Naive thymus-derived CD4-positive, alpha-beta T cell (primary cell): ENCODE measurements around the gene SFI1. TPM values are rescaled to one million over a fixed set of nuclear protein-coding genes. Genes with fewer than 3 reads are reported as not detected.
"Not testable (repeated sequence)": the region's sequence is repeated elsewhere in the genome, so short reads cannot be mapped to it uniquely, and the experiment has no call there.

ENCODE experiments used
- ATAC-seq: fragments of 150-1000 bp; cut with Tn5 transposase; 2 replicates; pipeline ENCODE4 v1.10.0; 2021; ENCODE audit warnings: mild to moderate bottlenecking, moderate library complexity
- CTCF ChIA-PET: fragments of 350-600 bp; sonication (Branson Sonifier 250); formaldehyde crosslinking; loops from one replicate; lab custom pipeline; 2021; ENCODE audit warnings: antibody characterized with exemption; lab: Charles Lee
- POLR2A ChIA-PET: fragments of 350-600 bp; sonication (Branson Sonifier 250); formaldehyde crosslinking; loops from one replicate; lab custom pipeline; 2021; ENCODE audit warnings: antibody characterized with exemption, inconsistent platforms; lab: Charles Lee
- DNase-seq, 9 donors: peaks; one replicate each; pipeline versions ENCODE4 v3.0.0 to v3.0.0-alpha.2; 2020 to 2022; ENCODE audit warnings: mixed read lengths in 1 of 9
- H3K27ac ChIP-seq: one replicate; pipeline ENCODE4 v1.7.0; 2013; ENCODE audit warnings: mild to moderate bottlenecking, low read depth, low read length, moderate library complexity
- H3K27me3 ChIP-seq, 2 donors: one replicate each; pipeline ENCODE4 v1.7.0; 2013; ENCODE audit warnings: low read length in 2 of 2, mild to moderate bottlenecking in 2 of 2, moderate library complexity in 2 of 2; ENCODE audit not compliant: control insufficient read depth in 2 of 2, insufficient read depth in 2 of 2
- H3K36me3 ChIP-seq, 3 experiments: 1 replicate in 2 of 3; 2 replicates in 1 of 3; pipeline ENCODE4 v1.7.0; 2013; ENCODE audit warnings: low read length in 3 of 3, mild to moderate bottlenecking in 3 of 3, moderate library complexity in 1 of 3; ENCODE audit not compliant: insufficient read depth in 3 of 3, control insufficient read depth in 2 of 3
- H3K4me1 ChIP-seq, 2 donors: one replicate each; pipeline ENCODE4 v1.7.0; 2013; ENCODE audit warnings: low read length in 2 of 2, mild to moderate bottlenecking in 2 of 2, moderate library complexity in 1 of 2; ENCODE audit not compliant: control insufficient read depth in 2 of 2, insufficient read depth in 2 of 2
- H3K4me3 ChIP-seq: 2 replicates; pipeline ENCODE4 v1.7.0; 2013; ENCODE audit warnings: mild to moderate bottlenecking, low read length
- H3K9me3 ChIP-seq, 3 experiments: 1 replicate in 2 of 3; 2 replicates in 1 of 3; pipeline ENCODE4 v1.7.0; 2013; ENCODE audit warnings: low read length in 3 of 3; ENCODE audit not compliant: control insufficient read depth in 2 of 3
- H3K27ac Mint-ChIP-seq, 9 donors: one replicate each; pipeline ENCODE4 v1.8.0; 2020 to 2022; ENCODE audit warnings: mixed read lengths in 9 of 9, mild to moderate bottlenecking in 8 of 9, moderate library complexity in 5 of 9, inconsistent platforms in 2 of 9
- H3K27me3 Mint-ChIP-seq, 5 donors: one replicate each; pipeline ENCODE4 v1.8.0; 2021 to 2022; ENCODE audit warnings: mixed read lengths in 5 of 5, mild to moderate bottlenecking in 1 of 5
- H3K36me3 Mint-ChIP-seq, 5 donors: one replicate each; pipeline ENCODE4 v1.8.0; 2020 to 2022; ENCODE audit warnings: mixed read lengths in 5 of 5, mild to moderate bottlenecking in 3 of 5, inconsistent platforms in 1 of 5
- H3K4me1 Mint-ChIP-seq, 7 donors: one replicate each; pipeline ENCODE4 v1.8.0; 2020 to 2022; ENCODE audit warnings: mixed read lengths in 7 of 7, mild to moderate bottlenecking in 3 of 7, inconsistent platforms in 1 of 7
- H3K4me3 Mint-ChIP-seq, 10 donors: one replicate each; pipeline ENCODE4 v1.8.0; 2020 to 2022; ENCODE audit warnings: mild to moderate bottlenecking in 10 of 10, mixed read lengths in 10 of 10, moderate library complexity in 6 of 10, inconsistent platforms in 2 of 10
- H3K9me3 Mint-ChIP-seq, 11 donors: one replicate each; pipeline ENCODE4 v1.8.0; 2020 to 2022; ENCODE audit warnings: mixed read lengths in 11 of 11, mild to moderate bottlenecking in 4 of 11, inconsistent platforms in 1 of 11, moderate library complexity in 1 of 11
- intact Hi-C, 2 donors: fragments of 100-400 bp; cut with micrococcal nuclease; formaldehyde crosslinking; loops; one replicate each; pipeline ENCODE4 v1.15.1; 2023
- polyA plus RNA-seq, 2 donors: library from polyadenylated mRNA; unstranded; fragments of 300-500 nt; fragmentation: Illumina TruSeq; gene quantifications; one replicate each; pipeline ENCODE4 v1.2.3, GENCODE V29; 2021
- total RNA-seq, 6 experiments: library from RNA in 5 of 6; stranded (reverse) in 5 of 6; gene quantifications; 1 replicate in 5 of 6; 2 replicates in 1 of 6; pipeline ENCODE4 v1.2.3 and lab custom pipeline; 2021 to 2026

Gene SFI1
- total and polyA plus RNA-seq, 7 experiments from 2014 or later, result 25.9 to 359 (median 253) TPM

DNA sequence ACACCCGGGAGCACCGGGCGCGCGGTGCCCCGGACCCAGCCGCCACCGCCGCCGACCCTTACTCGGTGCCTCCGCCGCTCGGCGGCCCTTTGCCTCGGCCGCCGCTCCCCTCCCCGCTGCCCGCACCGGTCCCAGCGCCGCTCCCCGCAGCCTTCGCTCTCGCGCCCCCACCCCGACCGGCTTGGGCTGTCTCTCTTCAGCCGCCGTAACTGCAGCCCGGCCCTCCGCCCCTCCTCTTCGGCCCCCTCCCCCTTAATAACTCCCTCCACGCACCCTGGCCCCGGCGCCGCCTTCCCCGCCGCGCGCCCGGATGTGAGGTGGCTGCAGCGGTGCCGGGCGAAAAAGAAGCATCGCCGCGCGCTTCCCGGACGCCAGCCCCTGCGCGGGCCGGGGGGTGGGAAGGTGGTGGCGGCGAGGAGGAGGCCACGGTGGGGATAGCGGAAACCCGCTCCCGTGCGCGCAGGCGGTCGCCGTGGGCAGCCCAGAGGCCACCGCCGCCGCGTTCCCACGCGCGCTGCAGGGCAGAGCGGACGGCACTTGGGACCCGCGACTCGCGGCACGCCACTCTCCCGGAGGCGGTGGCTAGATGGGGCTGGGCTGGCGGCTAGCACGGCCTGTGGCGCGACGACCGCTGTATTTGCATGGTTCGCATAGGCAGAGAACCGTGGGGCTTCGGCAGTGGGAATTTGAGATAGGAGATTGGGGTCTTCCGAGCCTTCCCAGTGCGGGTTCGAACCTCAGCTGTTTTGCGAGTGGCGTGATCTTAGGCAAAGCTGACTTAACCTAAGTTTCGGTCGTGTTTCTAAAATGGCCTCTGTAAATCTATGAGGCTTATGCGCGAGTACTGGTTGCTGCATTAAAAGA is 6.5 kb upstream of the SFI1 start, which contains the start of gene EIF4ENIF1:
Gene EIF4ENIF1, minus strand, starts transcription at position 211 of the 864 bp plus-strand sequence. CDS start 1,124 bp downstream, outside the sequence.
- peak within 1 kb of the TSS; percentile 87 to 98 (median 94) for H3K4me3 Mint-ChIP-seq
- POLR2A ChIA-PET, result interaction anchor here (0.6 to 1.6 kb wide), 9 partner anchors 8 to 143 kb away, joined by 3 to 8 read pairs (median 4); partner anchors contain the start of gene DRG1

GRCh38 chr22:31490496-31490925 is 5.8 kb upstream of the SFI1 start:
- peaks cover under 1 to 47% (median 40%) of the 10 kb centered on the region in 7 donors for H3K4me1 Mint-ChIP-seq
- no peaks in the 10 kb centered on the region for H3K27me3 Mint-ChIP-seq
- peaks cover 0 to 3% (median 0%) of the 10 kb centered on the region in 3 experiments for H3K36me3 ChIP-seq
- ChIA-PET POLR2A (interaction anchor here (0.6 to 1.5 kb wide), 6 partner anchors 36 to 856 kb away, joined by 3 to 6 read pairs (median 4); partner anchors contain the start of gene DRG1), CTCF (interaction anchor here (0.8 kb wide), 1 partner anchor 317 kb away, joined by 3 read pairs; no protein-coding TSS in a partner anchor)
- peak overlapping the region; percentile 93 to 99 (median 96) for H3K27ac Mint-ChIP-seq
- H3K4me3 ChIP-seq, result peak overlapping the region; percentile 66
- H3K27ac ChIP-seq, result peak overlapping the region; percentile 92
- peak overlapping the region; percentile 87 to 98 (median 94) for H3K4me3 Mint-ChIP-seq
- peaks cover 0 to 2% (median 0%) of the 10 kb centered on the region in 11 donors for H3K9me3 Mint-ChIP-seq
- intact Hi-C loops, result loop anchor here (1.0 to 10.0 kb wide), 5 partner anchors 67 to 1606 kb away; partner anchors contain the start of genes DRG1 (in 2 of the 2), MTFP1 (in 1 of the 2), MTMR3 (in 1 of the 2) and SELENOM (in 1 of the 2)
- H3K36me3 Mint-ChIP-seq, result peaks cover 0 to 9% (median under 1%) of the 10 kb centered on the region in 5 donors
- peaks cover 23 to 28% of the 10 kb centered on the region in 2 donors for H3K4me1 ChIP-seq
- H3K9me3 ChIP-seq, result no peaks in the 10 kb centered on the region
- no peaks in the 10 kb centered on the region for H3K27me3 ChIP-seq
- peak; percentile 29 to 67 (median 61) for DNase-seq
- ATAC-seq, result peak; percentile 75

More for the DNA sequence above, 6.5 kb upstream of the SFI1 start, which contains the start of gene EIF4ENIF1:
- peaks cover 0 to 2% (median 0%) of the 10 kb centered on the region in 11 donors for H3K9me3 Mint-ChIP-seq
- peak within 1 kb of the TSS; percentile 93 to 99 (median 96) for H3K27ac Mint-ChIP-seq
- Histone ChIP-seq H3K36me3 (peaks cover 0 to 4% (median 0%) of the 10 kb centered on the region in 3 experiments), H3K4me3 (peak within 1 kb of the TSS; percentile 66), H3K27ac (peak within 1 kb of the TSS; percentile 92), H3K27me3 (no peaks in the 10 kb centered on the region), H3K9me3 (no peaks in the 10 kb centered on the region), H3K4me1 (peaks cover 19 to 25% of the 10 kb centered on the region in 2 donors)
- peak; percentile 81 to 91 (median 87) for DNase-seq
- peak; percentile 89 for ATAC-seq
- intact Hi-C loops, result loop anchor here (1.0 to 10.0 kb wide), 10 partner anchors 7 to 1605 kb away; partner anchors contain the start of genes DRG1 (in 2 of the 2), MTFP1 (in 1 of the 2), MTMR3 (in 1 of the 2) and PATZ1 (in 1 of the 2)
- H3K36me3 Mint-ChIP-seq, result peaks cover 0 to 14% (median 7%) of the 10 kb centered on the region in 5 donors
- peaks cover 7 to 54% (median 47%) of the 10 kb centered on the region in 7 donors for H3K4me1 Mint-ChIP-seq
- no peaks in the 10 kb centered on the region for H3K27me3 Mint-ChIP-seq
- CTCF ChIA-PET, result no interaction called here

DNA sequence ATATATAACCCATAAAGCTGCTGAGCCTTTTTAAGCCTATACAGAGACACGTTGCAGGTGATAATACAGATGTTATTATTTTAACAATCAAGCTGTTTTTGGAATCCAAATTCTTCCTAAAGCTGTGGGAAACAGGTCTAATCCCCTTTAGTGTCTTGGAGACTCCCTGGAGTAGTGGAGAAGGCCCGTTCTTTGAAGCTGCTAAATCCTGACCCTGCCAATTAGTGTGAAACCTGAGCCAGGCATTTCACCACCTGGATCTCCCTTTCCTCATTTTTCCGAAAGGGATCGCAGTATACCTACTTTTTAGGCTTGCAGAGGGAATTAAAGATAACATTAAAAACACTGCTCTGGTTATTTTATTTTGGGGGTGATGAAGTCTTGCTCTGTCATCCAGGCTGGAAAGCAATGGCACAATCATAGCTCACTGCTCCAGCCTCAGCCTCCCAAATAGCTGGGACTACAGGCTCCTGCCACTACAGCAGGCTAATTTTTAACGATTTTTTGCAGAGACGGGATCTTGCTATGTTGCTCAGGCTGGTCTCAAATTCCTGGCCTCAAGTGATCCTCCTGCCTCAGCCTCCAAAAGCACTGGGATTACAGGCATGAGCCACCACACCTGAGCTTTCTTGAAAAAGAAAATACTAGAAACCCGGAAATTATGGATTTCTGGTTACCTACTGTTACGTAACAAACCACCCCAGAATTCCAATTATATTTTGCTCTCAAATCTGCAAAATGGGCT is 4.9 kb upstream of the SFI1 start:
- Mint-ChIP-seq H3K27ac (peak overlapping the region; percentile 81 to 99 (median 96)), H3K9me3 (peaks cover 0 to 2% (median 0%) of the 10 kb centered on the region in 11 donors), H3K4me1 (peaks cover 0 to 53% (median 44%) of the 10 kb centered on the region in 7 donors), H3K36me3 (peaks cover 0 to 9% (median 0%) of the 10 kb centered on the region in 5 donors), H3K27me3 (no peaks in the 10 kb centered on the region), H3K4me3 (peak overlapping the region; percentile 87 to 98 (median 94))
- Histone ChIP-seq H3K9me3 (no peaks in the 10 kb centered on the region), H3K27ac (peak overlapping the region; percentile 92), H3K36me3 (peaks cover 0 to 4% (median 0%) of the 10 kb centered on the region in 3 experiments), H3K4me1 (peaks cover 25 to 30% of the 10 kb centered on the region in 2 donors), H3K27me3 (no peaks in the 10 kb centered on the region), H3K4me3 (peak overlapping the region; percentile 66)
- no peak for DNase-seq
- ChIA-PET CTCF (interaction anchor here (0.7 to 0.8 kb wide), 2 partner anchors 9 to 318 kb away, joined by 3 to 5 read pairs; no protein-coding TSS in a partner anchor), POLR2A (interaction anchor here (0.7 to 1.5 kb wide), 8 partner anchors 92 to 856 kb away, joined by 3 to 6 read pairs (median 4); partner anchors contain the start of genes DRG1 and PIK3IP1)
- intact Hi-C loops, result loop anchor here (5.0 to 10.0 kb wide), 3 partner anchors 66 to 1607 kb away; partner anchors contain the start of genes MTFP1 (in 1 of the 2) and MTMR3 (in 1 of the 2)
- no peak for ATAC-seq

DNA sequence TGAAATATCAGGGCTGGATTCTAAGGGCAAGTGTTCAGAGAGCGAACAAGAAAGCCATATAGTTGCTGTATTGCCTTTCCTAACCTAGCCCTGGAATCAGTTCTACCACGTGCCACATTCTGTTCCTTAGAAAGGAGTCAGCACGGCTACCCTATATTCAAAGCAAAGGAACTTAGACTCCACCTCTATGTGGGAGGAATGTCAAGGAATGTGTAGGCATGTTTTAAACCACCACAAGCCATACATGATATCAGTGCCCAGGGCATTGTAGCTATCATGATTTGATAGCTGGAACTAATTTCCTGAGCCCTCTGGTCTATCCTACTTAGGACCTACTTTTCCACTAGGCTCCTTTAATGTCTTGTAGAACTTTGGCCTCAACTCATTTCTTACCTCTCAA is 4.2 kb upstream of the SFI1 start:
- POLR2A ChIA-PET, result interaction anchor here (0.6 to 1.4 kb wide), 3 partner anchors 93 to 260 kb away, joined by 3 to 4 read pairs (median 3); partner anchors contain the start of genes DRG1 and PIK3IP1
- Histone ChIP-seq H3K27me3 (no peaks in the 10 kb centered on the region), H3K9me3 (no peaks in the 10 kb centered on the region), H3K27ac (no peak overlapping the region), H3K4me1 (peaks cover 25 to 30% of the 10 kb centered on the region in 2 donors), H3K36me3 (peaks cover 0 to 10% (median 0%) of the 10 kb centered on the region in 3 experiments), H3K4me3 (no peak overlapping the region)
- H3K4me1 Mint-ChIP-seq, result peaks cover under 1 to 51% (median 40%) of the 10 kb centered on the region in 7 donors
- ATAC-seq, result no peak
- CTCF ChIA-PET, result no interaction called here
- H3K36me3 Mint-ChIP-seq, result peaks cover 0 to 9% (median 2%) of the 10 kb centered on the region in 5 donors
- H3K27ac Mint-ChIP-seq, result peak overlapping the region in 8 of 9 donors; percentile 24 to 96 (median 79)
- peak overlapping the region in 6 of 10 donors; percentile 25 to 92 (median 46) for H3K4me3 Mint-ChIP-seq
- no peak for DNase-seq
- no peaks in the 10 kb centered on the region for H3K27me3 Mint-ChIP-seq
- intact Hi-C loops, result loop anchor here (5.0 to 10.0 kb wide), 3 partner anchors 65 to 1607 kb away; partner anchors contain the start of genes MTFP1 (in 1 of the 2) and MTMR3 (in 1 of the 2)
- peaks cover 0 to 2% (median 0%) of the 10 kb centered on the region in 11 donors for H3K9me3 Mint-ChIP-seq

- Mint-ChIP-seq H3K36me3 (peaks cover 0 to 13% (median 3%) of the 10 kb centered on the region in 5 donors), H3K4me1 (peaks cover 7 to 53% (median 45%) of the 10 kb centered on the region in 7 donors), H3K4me3 (peak overlapping the region in 8 of 10 donors; percentile 23 to 64 (median 44)), H3K27ac (peak overlapping the region; percentile 40 to 94 (median 83))
- H3K27me3 Mint-ChIP-seq, H3K27me3 ChIP-seq, H3K4me3 ChIP-seq, CTCF ChIA-PET, DNase-seq, ATAC-seq, H3K9me3 Mint-ChIP-seq, H3K9me3 ChIP-seq: not testable (repeated sequence)
- Histone ChIP-seq H3K4me1 (peaks cover 23 to 30% of the 10 kb centered on the region in 2 donors), H3K36me3 (peaks cover 0 to 10% (median 0%) of the 10 kb centered on the region in 3 experiments), H3K27ac (peak overlapping the region; percentile 68)
- intact Hi-C loops, result loop anchor here (5.0 to 10.0 kb wide), 3 partner anchors 64 to 1609 kb away; partner anchors contain the start of genes MTFP1 (in 1 of the 2) and MTMR3 (in 1 of the 2)
- POLR2A ChIA-PET, result interaction anchor here (0.6 to 0.8 kb wide), 2 partner anchors 47 to 108 kb away, joined by 3 to 5 read pairs; no protein-coding TSS in a partner anchor
Measured at GRCh38 chr22:31493355-31493754, 3.0 kb upstream of the SFI1 start.
